Panc1 (cell line): Measurements from ENCODE around the gene SSC4D.

Experiments used
- POLR2AphosphoS5 ChIP-seq: IDR thresholded peaks from 2 replicates; pipeline ENCODE4 v1.6.1; 2012; ENCODE audit warnings: mild to moderate bottlenecking, low read depth, low read length, moderate library complexity
- SIN3A ChIP-seq: IDR thresholded peaks from 2 replicates; pipeline ENCODE4 v1.6.1; 2012; ENCODE audit warnings: low read depth, mild to moderate bottlenecking, low read length, moderate library complexity, borderline replicate concordance; ENCODE audit not compliant: insufficient read depth
- TCF7L2 ChIP-seq: IDR thresholded peaks from 2 replicates; pipeline ENCODE4 v1.6.1; 2011; ENCODE audit warnings: mild to moderate bottlenecking, low read depth, low read length, inconsistent platforms
- TF ChIP-seq, protein P1 (sequence below): fragments of 450-650 bp; IDR thresholded peaks from 2 replicates; pipeline ENCODE4 v1.5.1; 2017; ENCODE audit warnings: mild to moderate bottlenecking
- TF ChIP-seq, protein P2 (sequence below), 2 experiments: IDR thresholded peaks; 2 replicates each; pipeline ENCODE4 v1.6.1; 2011 to 2012; ENCODE audit warnings: low read depth in 2 of 2, control low read depth in 1 of 2, low read length in 1 of 2, mild to moderate bottlenecking in 1 of 2, moderate library complexity in 1 of 2; ENCODE audit not compliant: insufficient read depth in 1 of 2

DNA sequence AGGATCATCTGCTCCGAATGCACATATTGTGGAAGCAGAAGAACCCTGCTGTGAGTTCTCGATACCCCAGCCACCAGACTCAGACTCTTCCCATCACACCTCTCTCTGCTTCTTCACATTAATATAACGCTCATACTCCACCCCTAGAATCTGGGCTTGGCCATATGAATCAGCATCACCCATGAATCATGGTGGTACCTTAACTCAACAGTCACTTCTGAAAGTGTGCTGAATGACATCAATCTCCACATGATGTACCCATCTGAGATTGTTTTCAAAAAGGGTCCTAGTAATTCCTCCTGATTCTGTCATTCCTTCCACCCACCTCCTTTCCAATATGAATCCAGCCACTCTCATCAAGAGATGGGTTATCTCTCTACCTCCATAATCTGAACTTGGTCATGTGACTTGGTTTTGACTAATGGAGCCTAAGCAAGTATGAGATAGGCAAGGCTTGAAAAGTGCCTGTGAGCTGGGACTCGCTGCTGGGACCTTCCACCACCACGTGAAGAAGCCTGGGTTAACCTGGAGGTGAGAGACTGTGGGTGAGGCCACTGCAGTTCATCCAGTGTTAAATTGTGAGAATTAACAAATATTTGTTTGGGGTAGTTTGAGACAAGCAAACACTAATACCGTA, 66.1 kb downstream of the SSC4D start:
- TF ChIP-seq, protein P1, sequence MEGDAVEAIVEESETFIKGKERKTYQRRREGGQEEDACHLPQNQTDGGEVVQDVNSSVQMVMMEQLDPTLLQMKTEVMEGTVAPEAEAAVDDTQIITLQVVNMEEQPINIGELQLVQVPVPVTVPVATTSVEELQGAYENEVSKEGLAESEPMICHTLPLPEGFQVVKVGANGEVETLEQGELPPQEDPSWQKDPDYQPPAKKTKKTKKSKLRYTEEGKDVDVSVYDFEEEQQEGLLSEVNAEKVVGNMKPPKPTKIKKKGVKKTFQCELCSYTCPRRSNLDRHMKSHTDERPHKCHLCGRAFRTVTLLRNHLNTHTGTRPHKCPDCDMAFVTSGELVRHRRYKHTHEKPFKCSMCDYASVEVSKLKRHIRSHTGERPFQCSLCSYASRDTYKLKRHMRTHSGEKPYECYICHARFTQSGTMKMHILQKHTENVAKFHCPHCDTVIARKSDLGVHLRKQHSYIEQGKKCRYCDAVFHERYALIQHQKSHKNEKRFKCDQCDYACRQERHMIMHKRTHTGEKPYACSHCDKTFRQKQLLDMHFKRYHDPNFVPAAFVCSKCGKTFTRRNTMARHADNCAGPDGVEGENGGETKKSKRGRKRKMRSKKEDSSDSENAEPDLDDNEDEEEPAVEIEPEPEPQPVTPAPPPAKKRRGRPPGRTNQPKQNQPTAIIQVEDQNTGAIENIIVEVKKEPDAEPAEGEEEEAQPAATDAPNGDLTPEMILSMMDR: no peak
- no peak for TF ChIP-seq POLR2AphosphoS5
- TF ChIP-seq SIN3A: no peak
- TF ChIP-seq TCF7L2: no peak
- TF ChIP-seq, protein P2, sequence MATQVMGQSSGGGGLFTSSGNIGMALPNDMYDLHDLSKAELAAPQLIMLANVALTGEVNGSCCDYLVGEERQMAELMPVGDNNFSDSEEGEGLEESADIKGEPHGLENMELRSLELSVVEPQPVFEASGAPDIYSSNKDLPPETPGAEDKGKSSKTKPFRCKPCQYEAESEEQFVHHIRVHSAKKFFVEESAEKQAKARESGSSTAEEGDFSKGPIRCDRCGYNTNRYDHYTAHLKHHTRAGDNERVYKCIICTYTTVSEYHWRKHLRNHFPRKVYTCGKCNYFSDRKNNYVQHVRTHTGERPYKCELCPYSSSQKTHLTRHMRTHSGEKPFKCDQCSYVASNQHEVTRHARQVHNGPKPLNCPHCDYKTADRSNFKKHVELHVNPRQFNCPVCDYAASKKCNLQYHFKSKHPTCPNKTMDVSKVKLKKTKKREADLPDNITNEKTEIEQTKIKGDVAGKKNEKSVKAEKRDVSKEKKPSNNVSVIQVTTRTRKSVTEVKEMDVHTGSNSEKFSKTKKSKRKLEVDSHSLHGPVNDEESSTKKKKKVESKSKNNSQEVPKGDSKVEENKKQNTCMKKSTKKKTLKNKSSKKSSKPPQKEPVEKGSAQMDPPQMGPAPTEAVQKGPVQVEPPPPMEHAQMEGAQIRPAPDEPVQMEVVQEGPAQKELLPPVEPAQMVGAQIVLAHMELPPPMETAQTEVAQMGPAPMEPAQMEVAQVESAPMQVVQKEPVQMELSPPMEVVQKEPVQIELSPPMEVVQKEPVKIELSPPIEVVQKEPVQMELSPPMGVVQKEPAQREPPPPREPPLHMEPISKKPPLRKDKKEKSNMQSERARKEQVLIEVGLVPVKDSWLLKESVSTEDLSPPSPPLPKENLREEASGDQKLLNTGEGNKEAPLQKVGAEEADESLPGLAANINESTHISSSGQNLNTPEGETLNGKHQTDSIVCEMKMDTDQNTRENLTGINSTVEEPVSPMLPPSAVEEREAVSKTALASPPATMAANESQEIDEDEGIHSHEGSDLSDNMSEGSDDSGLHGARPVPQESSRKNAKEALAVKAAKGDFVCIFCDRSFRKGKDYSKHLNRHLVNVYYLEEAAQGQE (IDR thresholded peaks at IDR 0.05; ENCODE audit: insufficient read depth in 1 of 2, low read depth in 2 of 2, low read length in 1 of 2): no peak
